HL-60 (cell line): ENCODE measurements around the gene GALNT1.

Experiments
- CTCF ChIP-seq: IDR thresholded peaks from one replicate; pipeline ENCODE4 v1.5.1; 2011; ENCODE audit warnings: low read length, control low read depth, inconsistent platforms; ENCODE audit not compliant: insufficient read depth
- GABPA ChIP-seq: IDR thresholded peaks from 2 replicates; pipeline ENCODE4 v1.6.1; 2012; ENCODE audit warnings: low read depth
- POLR2AphosphoS5 ChIP-seq: IDR thresholded peaks from 2 replicates; pipeline ENCODE4 v1.6.1; 2012; ENCODE audit warnings: low read depth
- REST ChIP-seq: IDR thresholded peaks from 2 replicates; pipeline ENCODE4 v1.6.1; 2012; ENCODE audit warnings: low read depth; ENCODE audit not compliant: insufficient replicate concordance
- SPI1 ChIP-seq: IDR thresholded peaks from 2 replicates; pipeline ENCODE4 v1.6.1; 2012; ENCODE audit warnings: low read depth, mild to moderate bottlenecking, borderline replicate concordance

- TF ChIP-seq CTCF (no peak), POLR2AphosphoS5 (no peak), GABPA (no peak), REST (no peak), SPI1 (no peak)
Measured at GRCh38 chr18:35711227-35711626, 129.7 kb downstream of the GALNT1 start.
